WI38 (cell line): ENCODE results near the gene EIF4H.

Experiments used
- H3K4me3 ChIP-seq: 2 replicates; pipeline ENCODE4 v1.5.1; 2011; ENCODE audit warnings: low read depth, mild to moderate bottlenecking, control low read depth, low read length
- CTCF ChIP-seq: IDR thresholded peaks from 2 replicates; pipeline ENCODE4 v1.5.1; 2012; ENCODE audit warnings: low read depth, mild to moderate bottlenecking, control low read depth, low read length

EIF4H gene

GRCh38 chr7:74182453-74183090, 8.4 kb downstream of the EIF4H start:
- TF ChIP-seq CTCF = no peak
- no peak overlapping the region for H3K4me3 ChIP-seq

GRCh38 chr7:74183142-74183541, 9.0 kb downstream of the EIF4H start:
- TF ChIP-seq CTCF = no peak
- no peak overlapping the region for H3K4me3 ChIP-seq

- TF ChIP-seq CTCF = 0 out of 2 replicates have a peak, but pooled peaks have one; percentile 8
- H3K4me3 ChIP-seq = no peak overlapping the region
Measured at GRCh38 chr7:74183653-74184450, 9.7 kb downstream of the EIF4H start.

- TF ChIP-seq CTCF = no peak
- H3K4me3 ChIP-seq = no peak overlapping the region
Measured at GRCh38 chr7:74185016-74185415, 10.9 kb downstream of the EIF4H start.

- no peak overlapping the region for H3K4me3 ChIP-seq
- TF ChIP-seq CTCF = no peak
Measured at GRCh38 chr7:74185636-74186035, 11.5 kb downstream of the EIF4H start.

- no peak for TF ChIP-seq CTCF
Measured at GRCh38 chr7:74187915-74188675, 13.9 kb downstream of the EIF4H start.

GRCh38 chr7:74190259-74190658, 16.1 kb downstream of the EIF4H start:
- TF ChIP-seq CTCF = no peak
- no peak overlapping the region for H3K4me3 ChIP-seq

More at GRCh38 chr7:74187915-74188675, 13.9 kb downstream of the EIF4H start:
- H3K4me3 ChIP-seq = no peak overlapping the region
